Kidney capillary endothelial cell (primary cell): ENCODE data around the gene PPARA.

Experiments used
- DNase-seq: peaks from one replicate; pipeline ENCODE4 v3.0.0-alpha.2; 2018; ENCODE audit warnings: low spot score

PPARA gene

DNA sequence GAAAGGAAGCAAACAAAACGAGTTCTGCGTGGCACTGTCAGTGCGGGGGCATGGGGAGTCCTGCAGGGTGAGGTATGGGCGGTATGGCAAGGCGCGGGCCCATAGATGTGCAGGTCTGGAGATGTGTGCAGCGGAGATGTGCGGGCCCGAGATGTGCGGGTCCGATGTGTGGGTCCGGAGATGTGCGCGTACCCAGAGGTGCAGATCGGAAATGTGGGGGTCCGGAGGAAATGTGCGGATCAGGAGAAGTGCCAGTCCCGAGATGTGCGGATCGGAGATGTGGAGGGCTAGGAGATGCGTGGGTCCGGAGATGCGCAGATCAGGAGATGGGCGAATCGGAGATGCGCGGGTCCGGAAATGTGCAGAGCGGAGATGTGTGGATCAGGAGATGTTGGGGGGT lies 63.8 kb downstream of the PPARA start:
- DNase-seq, result no peak

DNA sequence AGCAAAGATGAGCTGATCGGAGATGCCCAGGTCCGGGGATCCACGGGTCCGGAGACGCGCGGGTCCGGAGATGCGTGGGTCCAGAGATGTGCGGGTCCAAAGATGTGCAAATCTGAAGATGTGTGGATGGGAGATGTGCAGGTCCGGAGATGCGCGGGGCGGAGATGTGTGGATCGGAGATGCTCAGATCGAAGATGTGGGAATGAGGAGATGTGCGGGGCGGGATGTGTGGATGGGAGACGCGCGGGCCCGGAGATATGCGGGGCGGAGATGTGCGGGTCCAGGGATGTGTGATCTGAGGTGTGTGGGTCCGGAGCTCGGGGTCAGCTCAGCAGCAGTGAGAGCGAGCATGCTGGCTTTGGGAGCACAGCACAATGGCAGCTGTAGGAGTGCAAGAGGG lies 64.3 kb downstream of the PPARA start:
- no peak for DNase-seq

DNA sequence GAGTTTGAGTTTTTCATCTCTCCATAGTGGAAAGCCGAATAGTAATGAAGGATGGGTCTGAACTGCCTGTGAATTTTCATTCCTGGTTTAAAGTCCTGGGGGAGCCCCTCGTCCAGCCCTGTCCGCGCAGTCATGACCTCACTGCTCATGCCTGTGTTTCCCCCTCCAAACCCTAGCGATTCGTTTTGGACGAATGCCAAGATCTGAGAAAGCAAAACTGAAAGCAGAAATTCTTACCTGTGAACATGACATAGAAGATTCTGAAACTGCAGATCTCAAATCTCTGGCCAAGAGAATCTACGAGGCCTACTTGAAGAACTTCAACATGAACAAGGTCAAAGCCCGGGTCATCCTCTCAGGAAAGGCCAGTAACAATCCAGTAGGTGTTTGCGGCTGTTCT lies 69.3 kb downstream of the PPARA start:
- DNase-seq, result no peak

DNA sequence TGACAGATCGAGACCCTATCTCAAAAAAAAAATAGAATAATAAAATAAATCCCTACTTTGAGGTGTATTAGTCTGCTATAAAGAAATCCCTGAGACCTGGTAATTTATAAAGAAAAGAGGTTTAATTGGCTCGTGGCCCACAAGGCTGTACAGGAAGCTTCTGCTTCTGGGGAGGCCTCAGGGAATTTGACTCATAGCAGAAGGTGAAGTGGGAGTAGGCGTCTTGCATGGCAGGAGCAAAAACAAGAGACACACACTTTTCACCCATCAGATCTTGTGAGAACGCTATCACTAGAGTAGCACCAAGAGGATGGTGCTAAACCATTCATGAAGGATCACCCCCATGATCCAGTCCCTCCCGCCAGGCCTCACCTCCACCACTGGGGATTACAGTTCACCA lies 70.6 kb downstream of the PPARA start:
- DNase-seq, result no peak

DNA sequence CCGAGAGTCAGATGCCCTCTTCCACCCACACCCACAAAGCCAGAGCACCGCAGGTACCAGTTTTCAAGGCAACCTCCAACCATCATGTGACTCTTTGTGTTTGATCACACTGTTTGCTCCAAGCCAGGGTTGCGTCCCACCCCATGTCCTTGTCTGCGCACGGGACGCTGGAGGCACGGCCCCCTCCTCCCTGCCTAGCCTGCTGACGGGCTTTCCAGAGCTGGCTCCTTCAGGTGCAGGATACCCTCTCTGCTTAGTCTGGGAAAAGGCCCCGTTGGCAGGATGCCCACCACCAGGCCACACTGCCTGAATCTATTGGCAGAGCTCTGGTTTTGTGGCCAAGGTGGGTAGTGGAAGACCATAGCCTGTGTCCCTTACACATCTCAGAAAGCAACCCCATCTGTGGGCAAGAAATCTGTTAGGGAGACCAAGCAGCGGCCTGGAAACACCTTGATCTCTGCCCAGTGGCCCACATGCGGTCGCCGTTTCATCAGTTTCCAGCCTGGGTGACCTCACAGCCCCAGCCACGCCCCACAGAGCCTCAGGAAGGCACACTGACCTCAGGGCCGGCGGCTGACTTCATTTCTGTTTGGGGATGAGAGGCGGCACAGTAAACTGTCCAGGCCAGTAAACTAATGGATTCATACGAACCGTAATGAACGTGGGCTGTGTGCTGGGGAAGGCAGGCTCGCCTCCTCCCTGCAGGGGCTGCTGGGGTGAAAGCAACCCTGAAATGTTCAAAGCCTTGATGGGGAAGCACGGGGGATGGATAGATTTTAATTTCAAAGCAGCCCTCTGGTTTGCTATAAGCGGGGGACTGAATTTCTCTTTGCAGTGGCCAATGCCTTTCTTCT lies 73.9 kb downstream of the PPARA start:
- DNase-seq, result no peak

DNA sequence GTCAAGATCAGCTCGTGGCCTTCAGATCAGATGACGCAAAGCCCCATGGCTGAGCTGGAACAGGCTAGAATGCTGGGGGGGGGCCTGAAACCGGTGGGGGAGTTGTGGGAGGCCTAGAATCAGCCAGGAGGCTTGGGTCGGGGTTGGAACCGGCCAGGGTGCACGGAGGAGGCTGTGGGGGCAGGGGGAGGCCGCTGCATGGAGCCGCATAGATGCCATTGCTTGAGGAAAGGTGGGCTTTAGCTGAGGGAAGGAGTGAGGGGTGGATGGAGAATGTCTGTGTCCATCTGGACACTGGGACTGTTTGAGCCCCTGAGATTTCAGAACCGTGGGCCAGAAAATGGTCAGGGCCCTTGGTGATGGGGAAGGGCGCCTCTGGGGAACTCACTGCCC lies 74.6 kb downstream of the PPARA start:
- no peak for DNase-seq

DNA sequence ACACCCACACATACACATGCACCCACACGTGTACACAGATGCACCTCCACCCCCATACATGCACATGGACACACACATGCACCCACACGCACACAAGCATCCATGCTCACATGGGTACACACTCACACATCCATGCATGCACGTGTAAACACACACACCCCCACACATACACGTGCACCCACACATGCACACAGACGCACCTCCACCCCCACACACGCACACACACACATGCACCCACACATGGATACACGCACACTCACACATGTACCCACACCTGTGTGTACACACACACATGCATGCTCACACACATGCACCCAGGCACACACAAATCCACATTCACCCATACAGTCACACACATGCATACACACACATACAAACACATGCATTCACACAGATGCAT lies 75.3 kb downstream of the PPARA start:
- DNase-seq, result no peak

DNA sequence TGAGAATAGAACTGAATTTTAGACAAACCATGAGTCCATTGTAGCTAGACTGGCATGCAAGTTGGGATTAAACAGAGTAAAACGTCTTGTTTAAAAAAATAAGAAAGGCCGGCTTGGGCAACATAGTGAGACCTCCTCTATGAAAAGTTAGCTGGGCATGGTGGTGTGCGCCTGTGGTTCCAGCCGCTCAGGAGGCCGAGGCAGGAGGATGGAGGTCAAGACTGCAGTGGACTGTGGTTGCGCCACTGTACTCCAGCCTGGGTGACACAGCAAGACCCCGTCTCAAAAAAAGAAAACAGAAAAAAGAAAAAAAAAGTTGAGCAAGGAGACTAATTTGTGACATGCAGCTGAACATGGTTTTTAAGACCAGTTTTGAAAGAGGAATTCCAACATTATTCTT lies 76.3 kb downstream of the PPARA start:
- no peak for DNase-seq

DNA sequence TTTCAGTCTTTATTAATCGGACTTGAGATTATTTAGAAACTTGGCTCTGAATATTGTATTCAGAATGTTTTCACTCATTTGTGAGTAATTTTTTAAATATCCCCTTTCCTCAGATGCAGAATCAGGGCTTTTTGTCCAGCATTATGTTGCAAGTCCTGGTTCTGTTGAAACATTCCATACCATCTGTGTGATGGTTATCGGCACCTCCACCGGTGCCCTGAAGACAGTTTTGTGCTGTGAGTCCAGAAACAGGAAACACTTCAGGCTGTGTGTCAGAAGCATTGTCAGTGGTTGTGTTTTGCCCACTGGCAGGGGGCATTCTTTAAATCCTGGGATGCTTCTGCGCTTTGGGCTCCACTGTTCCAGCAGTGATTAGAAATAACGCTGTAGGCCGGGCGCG lies 79.4 kb downstream of the PPARA start:
- DNase-seq, result no peak

DNA sequence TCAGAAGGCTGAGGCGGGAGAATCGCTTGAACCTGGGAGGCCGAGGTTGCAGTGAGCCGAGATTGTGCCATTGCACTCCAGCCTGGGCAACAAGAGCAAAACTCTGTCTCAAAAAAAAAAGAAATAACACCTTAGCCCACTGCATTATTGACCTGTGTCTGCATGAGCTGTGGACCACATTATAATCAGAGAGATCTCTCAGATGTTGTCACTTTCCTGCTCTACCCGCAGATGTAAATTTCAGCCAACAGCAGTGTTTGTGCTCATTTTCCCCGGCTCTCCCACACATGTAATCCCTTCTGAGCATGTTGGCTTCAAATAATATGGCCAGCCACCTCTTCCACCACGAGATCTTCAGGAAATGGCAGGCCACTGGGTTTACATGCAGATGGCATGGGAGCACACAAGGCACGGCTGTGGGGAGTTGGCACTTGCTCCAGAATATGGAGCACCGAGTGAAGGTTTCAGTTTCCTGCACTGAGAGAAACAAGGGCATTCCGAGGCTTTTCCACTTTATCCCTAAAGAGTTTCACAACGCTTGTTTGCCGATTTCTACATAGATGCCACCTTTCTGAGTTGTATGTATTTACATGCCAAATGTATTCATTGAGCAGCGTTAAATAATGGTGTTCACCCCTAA lies 80.1 kb downstream of the PPARA start:
- no peak for DNase-seq

DNA sequence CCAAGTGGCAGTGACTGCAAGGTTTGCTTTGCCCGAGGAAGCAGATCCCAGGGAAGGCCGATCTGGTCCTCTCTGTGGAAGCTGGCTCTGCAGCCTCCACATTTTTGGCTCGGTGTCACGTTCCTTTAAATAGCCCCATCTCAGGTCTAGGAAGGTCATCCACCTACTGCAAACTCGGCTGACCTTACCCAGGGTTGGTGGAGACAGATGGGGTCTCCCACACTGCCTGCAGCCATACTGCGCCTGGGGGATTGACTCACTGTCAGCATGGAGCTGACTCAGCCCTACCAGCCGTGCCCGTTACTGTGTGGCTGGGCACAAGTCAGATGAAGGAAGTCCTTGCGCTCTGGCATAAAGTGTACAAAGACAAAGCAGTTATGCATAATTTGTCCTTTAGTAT lies 82.9 kb downstream of the PPARA start:
- peak; percentile 68 for DNase-seq

DNA sequence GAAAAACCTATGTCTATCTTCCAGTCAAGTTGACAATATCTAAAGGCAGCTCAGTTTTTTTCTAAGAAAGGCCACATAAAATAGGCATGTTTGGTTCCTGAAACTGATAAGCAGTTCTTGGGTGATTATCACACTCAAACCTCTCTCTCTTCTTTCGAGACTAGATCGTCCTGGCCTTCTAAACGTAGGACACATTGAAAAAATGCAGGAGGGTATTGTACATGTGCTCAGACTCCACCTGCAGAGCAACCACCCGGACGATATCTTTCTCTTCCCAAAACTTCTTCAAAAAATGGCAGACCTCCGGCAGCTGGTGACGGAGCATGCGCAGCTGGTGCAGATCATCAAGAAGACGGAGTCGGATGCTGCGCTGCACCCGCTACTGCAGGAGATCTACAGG lies 84.6 kb downstream of the PPARA start:
- no peak for DNase-seq

DNA sequence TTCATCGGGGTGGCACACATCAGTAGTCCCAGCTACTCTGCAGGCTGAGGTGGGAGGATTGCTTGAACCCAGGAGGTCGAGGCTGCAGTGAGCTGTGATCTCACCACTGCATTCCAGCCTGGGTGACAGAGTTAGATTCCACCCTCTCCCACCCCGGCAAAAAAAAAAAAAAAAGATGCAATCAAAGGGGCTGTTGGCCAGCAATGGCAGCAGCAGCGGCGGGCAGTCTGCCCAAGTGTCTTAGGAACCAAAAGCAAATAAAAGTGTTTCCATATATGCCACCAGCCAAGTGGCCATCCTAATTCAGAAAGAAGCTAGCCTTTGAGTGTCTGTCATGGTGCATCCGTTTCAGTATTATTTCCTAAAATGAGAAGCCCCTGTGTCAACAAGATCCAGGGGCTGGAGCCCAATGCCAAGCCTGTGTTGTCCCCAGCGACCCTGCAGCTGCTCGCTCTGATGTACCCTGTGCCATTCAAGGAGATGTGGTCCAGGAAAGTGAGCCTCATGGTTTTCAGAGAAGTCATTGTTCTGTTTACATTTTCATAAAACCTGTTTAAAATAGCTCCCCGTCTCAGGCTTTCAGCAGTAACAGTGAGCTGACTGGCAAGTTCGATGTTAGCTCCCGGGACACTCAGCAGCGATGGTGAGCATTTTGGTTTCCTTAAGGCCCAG lies 87.3 kb downstream of the PPARA start:
- DNase-seq, result no peak

DNA sequence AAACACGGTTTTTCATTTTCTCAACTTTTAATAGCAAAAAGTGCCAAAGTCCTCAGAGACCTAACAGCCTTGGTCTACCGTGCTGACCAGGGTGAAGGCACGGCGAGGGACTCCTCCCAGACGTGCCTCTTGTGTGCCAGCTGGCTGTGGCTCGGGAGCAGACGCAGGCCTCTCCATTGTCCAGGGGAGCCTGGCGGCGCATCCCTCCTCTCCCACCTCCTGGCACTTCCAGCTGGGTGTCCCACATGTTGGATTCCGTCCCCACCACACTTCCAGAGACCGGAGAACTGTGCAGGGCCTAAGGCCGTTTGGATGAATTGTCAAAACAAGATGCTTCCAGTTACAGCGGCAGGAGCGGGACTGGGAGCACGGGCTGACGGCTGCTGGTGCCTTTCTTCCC lies 88.2 kb downstream of the PPARA start:
- no peak for DNase-seq

DNA sequence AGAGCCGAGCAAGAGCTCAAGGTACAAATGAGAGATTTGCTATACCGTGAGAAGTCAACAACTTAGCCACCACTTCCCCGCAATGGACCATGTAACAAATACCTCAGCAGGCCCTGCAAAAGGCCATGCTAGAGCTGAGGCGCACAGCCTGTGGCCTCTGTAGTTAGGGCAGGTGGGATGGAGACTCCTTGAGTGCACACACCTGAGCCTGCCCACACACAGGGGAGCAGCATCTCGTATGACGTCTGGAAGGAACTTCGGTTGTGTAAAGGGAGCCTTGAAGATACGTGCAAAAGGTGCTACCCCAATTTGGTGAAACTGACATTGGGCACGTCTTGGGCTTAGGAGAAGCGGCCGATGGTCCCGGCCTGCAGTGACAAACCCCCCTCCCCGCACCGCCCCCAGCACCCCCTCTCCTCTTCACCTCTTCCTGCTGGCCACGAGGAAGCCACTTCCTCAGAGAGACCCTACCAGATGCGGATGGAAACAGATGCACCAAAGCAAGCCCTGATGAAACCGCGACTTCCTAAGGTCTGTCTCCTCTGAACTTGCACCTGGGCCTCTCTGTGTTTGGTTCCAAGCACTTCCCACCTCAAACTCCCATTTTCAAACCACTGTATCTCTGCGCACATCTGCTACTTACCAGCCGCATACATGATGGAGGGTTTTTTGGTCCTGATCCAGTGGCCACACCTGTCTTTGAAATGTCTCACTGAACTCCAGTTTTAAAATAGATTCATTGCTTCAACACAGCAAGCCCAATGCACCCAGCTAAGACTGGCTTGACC lies 89.1 kb downstream of the PPARA start:
- no peak for DNase-seq

DNA sequence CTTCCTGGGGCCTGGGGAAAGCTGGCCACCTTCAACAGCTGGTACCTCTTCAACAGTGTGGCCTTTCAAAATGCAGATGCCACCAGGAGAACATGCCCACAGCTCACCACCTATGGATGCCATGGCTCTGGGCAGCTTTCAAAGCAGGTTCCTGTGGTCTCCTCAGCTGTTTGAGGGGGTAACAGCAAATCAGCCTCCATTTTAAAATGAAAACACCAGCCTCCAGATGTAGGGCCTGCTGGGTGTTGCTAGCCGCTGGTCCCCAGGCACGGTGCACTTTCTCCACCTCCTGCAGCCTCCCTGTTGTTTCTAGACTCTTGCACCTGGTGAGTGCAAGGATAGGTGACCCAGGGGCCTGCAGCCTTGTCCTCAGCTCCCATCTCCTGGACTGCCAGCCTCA lies 89.7 kb downstream of the PPARA start:
- no peak for DNase-seq

DNA sequence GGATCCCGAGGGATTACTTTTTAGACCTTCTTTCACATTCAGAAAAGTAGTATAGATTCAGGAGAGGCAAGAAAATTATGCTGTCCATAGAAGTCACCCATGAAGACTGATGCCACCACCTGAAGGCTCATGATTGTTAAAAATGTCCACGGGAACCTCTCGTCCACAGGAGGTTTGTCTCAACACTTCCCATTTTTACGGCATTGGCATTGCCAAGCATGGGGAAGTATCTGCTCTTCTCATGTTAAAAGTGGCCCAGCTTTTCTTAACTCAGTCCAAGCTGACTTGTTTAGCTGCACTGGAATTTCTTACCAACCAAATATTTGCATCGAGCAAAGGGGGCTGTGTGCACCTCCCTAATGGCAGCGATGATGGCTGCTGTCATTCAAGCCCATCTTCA lies 90.2 kb downstream of the PPARA start:
- no peak for DNase-seq

DNA sequence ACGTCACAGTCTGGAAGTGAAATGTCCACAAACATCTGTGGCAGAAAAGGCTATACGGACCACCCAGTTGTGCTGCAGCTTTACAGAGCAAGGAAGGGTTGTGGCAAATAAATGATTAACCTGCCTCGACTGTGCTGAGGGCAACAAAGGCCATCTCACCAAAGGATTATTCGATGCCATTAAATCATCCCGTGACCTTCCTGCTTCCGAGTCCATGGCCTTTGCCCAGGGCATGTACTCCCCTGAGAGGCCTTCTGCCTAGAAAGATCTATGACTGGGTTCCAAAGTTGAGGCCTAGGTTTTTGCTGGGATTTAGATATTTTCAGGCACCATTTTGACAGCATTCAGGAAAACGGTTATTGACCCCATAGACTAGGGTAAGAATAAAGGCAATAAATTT lies 90.6 kb downstream of the PPARA start:
- DNase-seq, result no peak

DNA sequence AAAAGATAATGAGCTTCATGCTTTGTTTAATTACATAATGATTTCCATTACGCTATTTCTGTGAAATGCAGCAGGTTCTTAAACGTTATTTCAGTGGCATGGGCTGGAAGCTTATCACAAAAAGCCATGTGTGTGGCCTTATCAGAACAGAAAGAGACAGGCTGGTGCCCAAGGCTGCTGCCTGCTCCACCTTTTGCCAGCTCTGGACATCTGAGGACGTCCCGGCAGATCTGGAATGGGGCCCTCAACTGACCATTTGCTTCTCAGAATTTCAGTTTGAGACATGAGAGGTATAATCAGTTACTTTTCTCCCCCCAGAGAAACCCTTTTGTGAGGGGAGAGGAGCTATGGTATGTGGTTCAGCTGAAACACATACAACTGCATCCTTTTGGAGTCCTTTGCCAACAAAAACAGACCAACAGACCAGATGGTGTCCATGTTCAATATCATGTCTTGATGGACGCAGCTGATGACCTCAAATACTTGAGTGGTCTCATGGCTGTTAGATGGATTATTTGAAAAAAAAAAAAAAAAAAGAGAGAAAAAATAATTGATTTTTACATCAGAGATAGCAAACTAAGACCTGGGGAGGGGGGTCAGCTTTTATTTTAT lies 91.2 kb downstream of the PPARA start:
- no peak for DNase-seq

DNA sequence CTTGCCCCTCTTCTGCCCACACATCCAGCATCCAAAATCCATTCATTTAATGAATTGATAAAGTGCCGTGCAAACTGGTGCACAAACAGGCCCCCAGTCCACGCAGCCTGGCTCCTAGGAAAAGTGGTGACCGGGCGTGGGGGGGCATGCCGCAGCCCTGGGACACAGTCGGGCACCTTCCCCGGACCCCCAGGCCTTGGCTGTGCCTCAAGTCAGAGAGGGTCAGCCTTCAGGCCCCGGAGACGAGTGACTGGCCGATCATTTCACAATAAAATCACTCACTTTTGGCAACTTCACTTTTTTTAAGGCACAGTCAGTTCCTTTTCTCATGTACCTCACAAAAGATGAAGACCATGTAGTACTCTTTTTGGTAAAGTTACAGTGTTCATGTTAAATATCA lies 91.8 kb downstream of the PPARA start:
- DNase-seq, result no peak

DNA sequence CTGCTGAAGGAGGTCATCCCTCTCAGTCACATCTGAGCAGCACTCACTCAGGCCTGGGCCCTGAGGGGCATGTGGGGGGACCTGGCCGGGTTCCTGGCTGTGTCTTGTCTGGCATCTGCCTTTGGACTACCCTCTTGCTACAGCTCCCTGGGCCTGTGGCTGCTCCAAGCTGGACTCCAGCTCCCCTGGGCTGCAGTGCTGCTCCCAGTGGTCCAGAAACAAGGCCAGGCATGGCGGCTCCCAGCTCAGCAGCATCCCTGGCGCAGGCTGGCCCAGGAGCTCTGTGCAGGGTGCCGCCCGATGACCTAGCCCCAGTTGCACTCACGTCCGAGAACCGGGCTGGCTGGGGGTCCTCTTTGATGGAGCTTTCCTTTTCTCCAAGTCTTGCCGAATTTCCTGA lies 94.4 kb downstream of the PPARA start:
- no peak for DNase-seq

DNA sequence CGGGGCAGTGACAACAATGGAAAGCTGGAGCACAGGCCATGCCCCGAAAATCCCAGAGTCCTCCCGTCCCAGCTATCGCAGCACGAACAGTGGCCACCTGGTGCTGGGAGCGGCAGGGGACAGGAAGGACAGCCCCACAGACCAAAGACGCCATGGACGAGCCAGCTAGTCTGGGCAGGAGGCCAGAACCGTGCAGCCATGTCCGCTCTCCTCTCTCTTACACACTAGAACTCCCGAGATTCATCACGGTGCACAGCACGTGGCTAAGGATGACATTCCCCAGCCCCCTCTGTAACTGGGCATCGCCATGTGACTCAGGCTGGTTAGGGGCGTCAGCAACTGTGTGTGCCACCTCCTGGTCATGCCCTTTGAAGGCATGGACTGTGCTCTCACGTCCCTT lies 95.2 kb downstream of the PPARA start:
- peak; percentile 55 for DNase-seq
